D721Med (cell line): ENCODE results near the gene C3orf70.

Experiments used
- DNase-seq: peaks from one replicate; pipeline ENCODE4 v3.0.0; 2011; ENCODE audit warnings: low spot score; ENCODE audit not compliant: insufficient read length
- FAIRE-seq: peaks from 2 replicates; lab custom pipeline; 2011; peaks lifted over from hg19 to GRCh38; lab: Jason Lieb, UNC
- TF ChIP-seq, protein P1 (sequence below): IDR thresholded peaks from 2 replicates; pipeline ENCODE4 v1.5.1; 2012; ENCODE audit warnings: mild to moderate bottlenecking, control low read depth; ENCODE audit not compliant: insufficient read depth; ENCODE audit errors: missing control alignments

The C3orf70 gene

GRCh38 chr3:185103359-185104127 is 49.3 kb downstream of the C3orf70 start:
- no peak for DNase-seq
- no peak for FAIRE-seq
- TF ChIP-seq, protein P1, sequence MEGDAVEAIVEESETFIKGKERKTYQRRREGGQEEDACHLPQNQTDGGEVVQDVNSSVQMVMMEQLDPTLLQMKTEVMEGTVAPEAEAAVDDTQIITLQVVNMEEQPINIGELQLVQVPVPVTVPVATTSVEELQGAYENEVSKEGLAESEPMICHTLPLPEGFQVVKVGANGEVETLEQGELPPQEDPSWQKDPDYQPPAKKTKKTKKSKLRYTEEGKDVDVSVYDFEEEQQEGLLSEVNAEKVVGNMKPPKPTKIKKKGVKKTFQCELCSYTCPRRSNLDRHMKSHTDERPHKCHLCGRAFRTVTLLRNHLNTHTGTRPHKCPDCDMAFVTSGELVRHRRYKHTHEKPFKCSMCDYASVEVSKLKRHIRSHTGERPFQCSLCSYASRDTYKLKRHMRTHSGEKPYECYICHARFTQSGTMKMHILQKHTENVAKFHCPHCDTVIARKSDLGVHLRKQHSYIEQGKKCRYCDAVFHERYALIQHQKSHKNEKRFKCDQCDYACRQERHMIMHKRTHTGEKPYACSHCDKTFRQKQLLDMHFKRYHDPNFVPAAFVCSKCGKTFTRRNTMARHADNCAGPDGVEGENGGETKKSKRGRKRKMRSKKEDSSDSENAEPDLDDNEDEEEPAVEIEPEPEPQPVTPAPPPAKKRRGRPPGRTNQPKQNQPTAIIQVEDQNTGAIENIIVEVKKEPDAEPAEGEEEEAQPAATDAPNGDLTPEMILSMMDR: no peak

- DNase-seq (no peak), FAIRE-seq (peak; percentile 44)
- TF ChIP-seq, protein P1: no peak
These were observed 58.2 kb downstream of the C3orf70 start for GRCh38 chr3:185094697-185095096.

DNA sequence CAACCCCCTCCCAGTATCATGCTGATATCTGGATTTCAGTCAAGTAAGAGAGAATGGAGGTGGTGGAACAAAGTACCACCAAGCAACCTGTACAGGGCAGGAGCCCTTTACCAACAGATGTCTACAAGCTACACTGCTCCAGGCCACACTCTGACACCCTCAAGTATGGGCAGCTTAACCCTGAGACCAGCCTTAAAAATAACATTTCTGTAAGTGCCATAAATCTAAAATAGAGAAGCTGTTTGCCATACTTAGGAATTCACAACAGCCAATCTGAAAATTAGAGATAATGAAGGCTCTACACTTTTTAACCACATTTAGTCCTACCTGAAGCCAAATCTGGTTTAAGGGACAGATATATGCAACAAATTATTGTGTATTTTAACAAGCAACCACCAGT is 59.7 kb downstream of the C3orf70 start:
- no peak for DNase-seq
- FAIRE-seq: no peak
- TF ChIP-seq, protein P1: no peak

- FAIRE-seq (no peak), DNase-seq (no peak)
- TF ChIP-seq, protein P1: no peak
These were observed 62.0 kb downstream of the C3orf70 start for GRCh38 chr3:185090811-185091210.

DNA sequence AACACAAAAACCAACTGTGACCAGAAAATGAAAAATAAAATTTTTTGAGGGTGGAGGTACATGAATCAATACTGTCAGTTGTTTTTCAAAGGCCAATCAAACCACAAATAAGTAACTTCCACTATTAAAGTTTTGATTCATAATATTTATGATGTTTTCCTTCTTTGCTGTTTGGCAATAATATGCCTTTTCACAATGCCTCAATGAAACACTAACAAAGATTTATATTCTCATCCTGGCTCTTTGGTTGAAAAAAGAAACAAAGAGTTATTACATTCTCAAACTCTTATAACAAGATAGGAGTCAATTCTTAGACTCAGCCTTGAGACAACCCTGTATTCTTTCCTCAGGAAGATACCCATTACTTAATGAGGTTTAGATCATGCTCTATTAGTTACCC is 63.1 kb downstream of the C3orf70 start:
- DNase-seq: no peak
- TF ChIP-seq, protein P1: no peak
- no peak for FAIRE-seq

DNA sequence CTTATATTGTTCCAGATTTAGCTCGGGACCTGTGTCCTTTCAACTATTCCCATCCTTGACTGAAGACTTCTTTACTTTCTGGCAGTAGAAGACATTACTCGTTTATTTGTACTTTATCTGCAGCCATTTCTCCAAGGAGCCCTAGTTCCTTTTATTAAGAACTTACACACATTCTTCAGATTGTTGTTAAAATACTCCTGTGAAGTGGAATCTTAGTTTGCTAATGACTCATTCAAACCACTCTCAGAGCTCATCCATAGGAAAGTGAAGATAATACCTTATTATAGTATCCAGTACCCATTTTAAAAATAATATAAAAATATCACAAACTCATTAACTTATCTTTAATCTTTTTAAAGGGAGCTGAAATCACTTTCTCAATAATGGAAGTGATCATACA is 63.5 kb downstream of the C3orf70 start:
- TF ChIP-seq, protein P1: no peak
- DNase-seq (no peak), FAIRE-seq (no peak)

GRCh38 chr3:185087419-185087818 is 65.4 kb downstream of the C3orf70 start:
- no peak for DNase-seq
- no peak for FAIRE-seq
- TF ChIP-seq, protein P1: no peak
